T-helper 9 cell (primary cell): Measurements from ENCODE around the gene STAU1.
"Not testable (repeated sequence)": the region's sequence is repeated elsewhere in the genome, so short reads cannot be mapped to it uniquely, and the experiment has no call there.

Experiments used
- DNase-seq: peaks from one replicate; pipeline ENCODE4 v3.0.0-alpha.2; 2020

STAU1 gene

GRCh38 chr20:49112596-49113274 is 75.4 kb downstream of the STAU1 start:
- DNase-seq: no peak

- no peak for DNase-seq
Measured at GRCh38 chr20:49110767-49111694, 77.1 kb downstream of the STAU1 start.

GRCh38 chr20:49106328-49106727 is 81.8 kb downstream of the STAU1 start:
- no peak for DNase-seq

GRCh38 chr20:49104979-49105547 is 83.1 kb downstream of the STAU1 start:
- DNase-seq: not testable (repeated sequence)

- no peak for DNase-seq
Measured at GRCh38 chr20:49104365-49104648, 83.8 kb downstream of the STAU1 start.

- no peak for DNase-seq
Measured at GRCh38 chr20:49103647-49104364, 84.3 kb downstream of the STAU1 start.

GRCh38 chr20:49103019-49103418 is 85.1 kb downstream of the STAU1 start:
- DNase-seq: no peak

GRCh38 chr20:49100972-49101371 is 87.2 kb downstream of the STAU1 start:
- no peak for DNase-seq

- DNase-seq: not testable (repeated sequence)
Measured at GRCh38 chr20:49100292-49100691, 87.8 kb downstream of the STAU1 start.

- DNase-seq: no peak
Measured at GRCh38 chr20:49099011-49099410, 89.1 kb downstream of the STAU1 start.

GRCh38 chr20:49098136-49098535 is 90.0 kb downstream of the STAU1 start:
- no peak for DNase-seq

- no peak for DNase-seq
Measured at GRCh38 chr20:49097159-49097558, 91.0 kb downstream of the STAU1 start.

GRCh38 chr20:49096203-49096730 is 91.9 kb downstream of the STAU1 start:
- DNase-seq: no peak

GRCh38 chr20:49091762-49092161 is 96.4 kb downstream of the STAU1 start:
- no peak for DNase-seq

GRCh38 chr20:49091104-49091503 is 97.0 kb downstream of the STAU1 start:
- no peak for DNase-seq

- DNase-seq: not testable (repeated sequence)
Measured at GRCh38 chr20:49082295-49082694, 105.8 kb downstream of the STAU1 start.

- no peak for DNase-seq
Measured at GRCh38 chr20:49078310-49078709, 109.8 kb downstream of the STAU1 start.

- no peak for DNase-seq
Measured at GRCh38 chr20:49074521-49074920, 113.6 kb downstream of the STAU1 start.
